Chondrocyte (in vitro differentiated cells): ENCODE data around the gene PADI4. TPM values are rescaled to one million over a fixed set of nuclear protein-coding genes. Genes with fewer than 3 reads are reported as not detected.

Experiments
- DNase-seq: peaks from one replicate; pipeline ENCODE4 v3.0.0; 2021; ENCODE audit warnings: mixed read lengths, low spot score
- H3K27ac Mint-ChIP-seq: one replicate; pipeline ENCODE4 v1.8.0; 2021; ENCODE audit warnings: mild to moderate bottlenecking, moderate library complexity, mixed read lengths; ENCODE audit not compliant: unreplicated experiment
- H3K27me3 Mint-ChIP-seq: 2 replicates; pipeline ENCODE4 v1.8.0; 2021; ENCODE audit warnings: low read depth, mixed read lengths
- H3K36me3 Mint-ChIP-seq: 2 replicates; pipeline ENCODE4 v1.8.0; 2021; ENCODE audit warnings: low read depth, mixed read lengths
- H3K4me1 Mint-ChIP-seq: 2 replicates; pipeline ENCODE4 v1.8.0; 2021; ENCODE audit warnings: low read depth, mild to moderate bottlenecking, mixed read lengths
- H3K4me3 Mint-ChIP-seq: one replicate; pipeline ENCODE4 v1.8.0; 2021; ENCODE audit warnings: mild to moderate bottlenecking, moderate library complexity, mixed read lengths; ENCODE audit not compliant: unreplicated experiment
- H3K9me3 Mint-ChIP-seq: 2 replicates; pipeline ENCODE4 v1.8.0; 2021; ENCODE audit warnings: low read depth, mixed read lengths
- total RNA-seq: library from RNA; stranded (reverse); gene quantifications from 3 replicates; pipeline ENCODE4 v1.2.1, GENCODE V29; 2021
- TF ChIP-seq, protein P1 (sequence below): fragments of 200-600 bp; sonication (generic); IDR thresholded peaks from 2 replicates; pipeline ENCODE4 v1.5.0; 2021; ENCODE audit warnings: antibody characterized with exemption, mild to moderate bottlenecking, moderate library complexity

PADI4 gene
- total RNA-seq, 1 donor from 2014 or later = not detected

- no peak for DNase-seq
- Mint-ChIP-seq H3K4me1 (no peaks in the 10 kb centered on the region), H3K27ac (no peak overlapping the region), H3K9me3 (no peaks in the 10 kb centered on the region), H3K36me3 (no peaks in the 10 kb centered on the region), H3K4me3 (no peak overlapping the region), H3K27me3 (peaks cover 30% of the 10 kb centered on the region)
- TF ChIP-seq, protein P1, sequence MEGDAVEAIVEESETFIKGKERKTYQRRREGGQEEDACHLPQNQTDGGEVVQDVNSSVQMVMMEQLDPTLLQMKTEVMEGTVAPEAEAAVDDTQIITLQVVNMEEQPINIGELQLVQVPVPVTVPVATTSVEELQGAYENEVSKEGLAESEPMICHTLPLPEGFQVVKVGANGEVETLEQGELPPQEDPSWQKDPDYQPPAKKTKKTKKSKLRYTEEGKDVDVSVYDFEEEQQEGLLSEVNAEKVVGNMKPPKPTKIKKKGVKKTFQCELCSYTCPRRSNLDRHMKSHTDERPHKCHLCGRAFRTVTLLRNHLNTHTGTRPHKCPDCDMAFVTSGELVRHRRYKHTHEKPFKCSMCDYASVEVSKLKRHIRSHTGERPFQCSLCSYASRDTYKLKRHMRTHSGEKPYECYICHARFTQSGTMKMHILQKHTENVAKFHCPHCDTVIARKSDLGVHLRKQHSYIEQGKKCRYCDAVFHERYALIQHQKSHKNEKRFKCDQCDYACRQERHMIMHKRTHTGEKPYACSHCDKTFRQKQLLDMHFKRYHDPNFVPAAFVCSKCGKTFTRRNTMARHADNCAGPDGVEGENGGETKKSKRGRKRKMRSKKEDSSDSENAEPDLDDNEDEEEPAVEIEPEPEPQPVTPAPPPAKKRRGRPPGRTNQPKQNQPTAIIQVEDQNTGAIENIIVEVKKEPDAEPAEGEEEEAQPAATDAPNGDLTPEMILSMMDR = no peak
These were observed 73.2 kb downstream of the PADI4 start for GRCh38 chr1:17381161-17381560.

DNA sequence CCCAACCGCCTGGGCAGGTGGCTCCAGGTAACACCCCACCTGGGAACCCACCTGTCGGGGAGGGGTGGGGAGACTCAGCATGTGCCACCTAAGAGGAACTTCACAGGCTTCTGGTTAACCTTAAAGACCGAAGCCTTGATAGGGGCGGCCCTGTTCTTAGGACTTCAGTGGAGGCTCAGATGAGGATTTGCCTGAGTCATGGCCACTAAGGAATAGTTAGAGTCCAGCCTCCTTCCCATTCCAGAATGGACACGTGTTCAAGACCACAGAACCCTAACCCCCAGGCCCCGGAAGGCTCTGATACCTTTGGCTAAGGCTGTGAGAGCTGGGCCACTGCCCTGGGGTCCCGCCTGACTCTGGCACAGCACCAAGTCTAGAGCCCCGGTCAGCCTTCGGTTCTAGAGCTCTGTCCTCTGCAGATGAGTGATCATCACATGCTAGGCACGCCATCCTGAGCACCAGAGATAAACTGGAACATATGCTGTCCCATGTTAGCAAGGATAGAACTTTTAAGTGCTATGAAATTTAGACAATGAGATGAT is 84.3 kb downstream of the PADI4 start:
- H3K9me3 Mint-ChIP-seq = no peaks in the 10 kb centered on the region
- peaks cover 11% of the 10 kb centered on the region for H3K27me3 Mint-ChIP-seq
- no peak overlapping the region for H3K27ac Mint-ChIP-seq
- TF ChIP-seq, protein P1 = no peak
- no peak overlapping the region for H3K4me3 Mint-ChIP-seq
- no peaks in the 10 kb centered on the region for H3K4me1 Mint-ChIP-seq
- H3K36me3 Mint-ChIP-seq = no peaks in the 10 kb centered on the region
- no peak for DNase-seq

DNA sequence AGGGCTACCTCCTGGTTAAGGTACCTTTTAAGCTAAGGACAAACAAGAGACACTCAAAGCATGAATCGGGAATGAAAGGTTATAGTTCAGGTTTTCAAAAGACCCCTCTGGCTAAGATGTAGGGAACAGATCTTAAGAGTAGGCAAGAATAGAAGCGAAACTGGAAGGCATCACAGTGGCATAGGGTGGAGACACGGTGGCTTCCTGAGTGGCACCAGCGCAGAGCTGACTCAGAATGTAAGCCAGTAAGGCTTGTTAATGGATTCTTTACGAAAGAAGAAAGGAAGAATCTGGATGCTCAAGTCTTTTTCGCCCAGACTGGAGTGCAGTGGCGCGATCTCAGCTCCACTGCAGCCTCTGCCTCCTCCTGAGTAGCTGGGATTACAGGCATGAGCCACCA is 85.2 kb downstream of the PADI4 start:
- H3K4me1 Mint-ChIP-seq = no peaks in the 10 kb centered on the region
- H3K36me3 Mint-ChIP-seq = no peaks in the 10 kb centered on the region
- no peaks in the 10 kb centered on the region for H3K9me3 Mint-ChIP-seq
- peaks cover 9% of the 10 kb centered on the region for H3K27me3 Mint-ChIP-seq
- DNase-seq = no peak
- TF ChIP-seq, protein P1 = no peak
- H3K27ac Mint-ChIP-seq = no peak overlapping the region
- no peak overlapping the region for H3K4me3 Mint-ChIP-seq

- no peak for DNase-seq
- TF ChIP-seq, protein P1 = no peak
- Mint-ChIP-seq H3K4me1 (no peaks in the 10 kb centered on the region), H3K4me3 (no peak overlapping the region), H3K36me3 (no peaks in the 10 kb centered on the region), H3K27ac (no peak overlapping the region), H3K27me3 (no peaks in the 10 kb centered on the region), H3K9me3 (no peaks in the 10 kb centered on the region)
These were observed 90.1 kb downstream of the PADI4 start for GRCh38 chr1:17397910-17398695.

GRCh38 chr1:17400725-17401341 is 92.8 kb downstream of the PADI4 start:
- Mint-ChIP-seq H3K27ac (no peak overlapping the region), H3K36me3 (no peaks in the 10 kb centered on the region), H3K4me3 (no peak overlapping the region), H3K27me3 (no peaks in the 10 kb centered on the region), H3K9me3 (no peaks in the 10 kb centered on the region), H3K4me1 (no peaks in the 10 kb centered on the region)
- DNase-seq = no peak
- TF ChIP-seq, protein P1 = no peak
